Epithelial cell of proximal tubule (primary cell): ENCODE data around the gene TNIP3. TPM values are rescaled to one million over a fixed set of nuclear protein-coding genes. Genes with fewer than 3 reads are reported as not detected.

Source experiments
- DNase-seq: peaks from one replicate; pipeline ENCODE4 v3.0.0-alpha.2; 2011; ENCODE audit warnings: low read depth
- H3K4me3 ChIP-seq: 2 replicates; pipeline ENCODE4 v1.5.1; 2011; ENCODE audit warnings: low read depth, mild to moderate bottlenecking, low read length
- total RNA-seq: library from RNA; depleted of rRNA; stranded (reverse); fragments of >200 nt; gene quantifications from 2 replicates; pipeline ENCODE4 v1.2.3, GENCODE V29; 2015
- TF ChIP-seq, protein P1 (sequence below): conservative IDR thresholded peaks from 2 replicates; pipeline ENCODE4 v1.5.1; 2012; ENCODE audit warnings: low read depth, mild to moderate bottlenecking, low read length

TNIP3 gene
- total RNA-seq, 1 donor from 2014 or later = 0.46 TPM

DNA sequence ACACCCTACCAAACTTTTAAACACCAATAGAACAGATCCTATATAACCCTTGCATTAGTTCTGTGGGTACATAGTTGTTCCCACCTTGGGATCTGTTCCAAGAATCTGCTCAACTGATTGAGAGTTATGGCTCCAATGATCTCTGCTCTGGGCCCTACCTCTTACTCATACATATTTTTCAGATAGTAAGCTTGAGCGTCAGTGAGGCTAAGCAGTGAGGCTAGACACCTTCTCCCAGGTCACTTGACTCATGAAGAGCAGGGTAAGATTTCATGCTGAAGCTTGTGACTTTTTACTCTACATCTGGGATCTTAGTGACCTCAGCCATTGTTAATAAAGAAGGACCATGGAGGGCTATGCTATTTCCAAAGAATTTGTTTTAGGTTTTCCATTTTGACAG lies 23.1 kb upstream of the TNIP3 start:
- DNase-seq = no peak

DNA sequence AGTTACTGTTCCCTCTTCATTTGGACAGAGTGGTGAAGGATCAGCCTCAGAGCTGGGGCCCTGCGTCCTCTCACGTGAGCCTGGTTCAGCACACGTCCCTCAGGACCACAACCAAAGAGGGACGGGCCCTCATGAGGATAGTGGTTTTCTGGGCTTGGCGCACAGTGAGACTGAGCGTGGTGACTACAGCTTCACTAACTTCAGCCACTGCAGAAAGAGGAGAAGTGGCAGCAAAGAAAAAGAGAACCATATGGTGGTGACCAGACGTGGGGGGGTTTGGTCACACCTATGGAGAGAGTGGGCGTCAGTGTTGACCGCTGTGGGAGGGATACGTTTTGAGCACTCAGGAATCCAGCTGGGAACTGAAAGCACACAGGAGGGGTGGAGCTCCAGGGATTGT lies 21.8 kb upstream of the TNIP3 start:
- no peak overlapping the region for H3K4me3 ChIP-seq
- no peak for DNase-seq
- TF ChIP-seq, protein P1, sequence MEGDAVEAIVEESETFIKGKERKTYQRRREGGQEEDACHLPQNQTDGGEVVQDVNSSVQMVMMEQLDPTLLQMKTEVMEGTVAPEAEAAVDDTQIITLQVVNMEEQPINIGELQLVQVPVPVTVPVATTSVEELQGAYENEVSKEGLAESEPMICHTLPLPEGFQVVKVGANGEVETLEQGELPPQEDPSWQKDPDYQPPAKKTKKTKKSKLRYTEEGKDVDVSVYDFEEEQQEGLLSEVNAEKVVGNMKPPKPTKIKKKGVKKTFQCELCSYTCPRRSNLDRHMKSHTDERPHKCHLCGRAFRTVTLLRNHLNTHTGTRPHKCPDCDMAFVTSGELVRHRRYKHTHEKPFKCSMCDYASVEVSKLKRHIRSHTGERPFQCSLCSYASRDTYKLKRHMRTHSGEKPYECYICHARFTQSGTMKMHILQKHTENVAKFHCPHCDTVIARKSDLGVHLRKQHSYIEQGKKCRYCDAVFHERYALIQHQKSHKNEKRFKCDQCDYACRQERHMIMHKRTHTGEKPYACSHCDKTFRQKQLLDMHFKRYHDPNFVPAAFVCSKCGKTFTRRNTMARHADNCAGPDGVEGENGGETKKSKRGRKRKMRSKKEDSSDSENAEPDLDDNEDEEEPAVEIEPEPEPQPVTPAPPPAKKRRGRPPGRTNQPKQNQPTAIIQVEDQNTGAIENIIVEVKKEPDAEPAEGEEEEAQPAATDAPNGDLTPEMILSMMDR = no peak

More for the DNA sequence above, 23.1 kb upstream of the TNIP3 start:
- TF ChIP-seq, protein P1 = no peak
- H3K4me3 ChIP-seq = no peak overlapping the region

DNA sequence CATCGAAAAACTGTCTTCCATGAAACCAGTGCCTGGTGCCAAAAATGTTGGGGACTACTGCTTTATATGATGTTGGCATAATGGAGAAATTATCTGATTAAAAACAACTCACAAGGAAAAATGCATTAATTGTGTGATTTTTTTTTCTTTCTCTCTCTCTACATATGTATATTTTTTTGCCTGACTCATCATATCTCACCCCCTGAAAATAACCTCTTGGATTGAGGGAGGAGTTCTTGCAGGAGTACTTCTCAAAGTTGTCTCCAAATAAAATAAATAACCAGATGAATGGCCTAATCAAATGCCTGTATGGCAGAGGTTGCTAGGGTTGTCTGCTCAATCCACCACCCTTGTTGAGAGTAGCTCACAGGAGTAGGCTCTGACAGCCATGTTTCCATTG lies 19.9 kb upstream of the TNIP3 start:
- DNase-seq = no peak
- TF ChIP-seq, protein P1 = no peak

DNA sequence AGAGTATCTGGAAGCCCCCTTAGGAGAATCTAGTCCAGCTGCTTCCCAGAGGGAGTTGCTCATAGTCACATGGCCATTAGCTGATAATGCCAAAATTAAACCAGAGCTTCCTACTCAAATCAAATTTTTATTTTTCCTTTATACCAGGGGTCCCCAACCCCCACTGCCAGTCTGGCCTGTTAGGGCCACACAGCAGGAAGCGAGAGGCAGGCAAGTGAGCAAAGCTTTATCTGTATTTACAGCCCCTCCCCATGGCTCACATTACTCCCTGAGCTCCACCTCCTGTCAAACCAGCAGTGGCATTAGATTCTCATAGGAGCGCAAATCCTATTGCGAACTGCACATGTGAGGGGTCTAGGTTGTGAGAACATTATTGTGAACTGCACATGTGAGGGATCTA lies 19.2 kb upstream of the TNIP3 start:
- H3K4me3 ChIP-seq = no peak overlapping the region
- TF ChIP-seq, protein P1 = no peak
- DNase-seq = no peak

More for the DNA sequence above, 19.9 kb upstream of the TNIP3 start:
- H3K4me3 ChIP-seq = no peak overlapping the region

DNA sequence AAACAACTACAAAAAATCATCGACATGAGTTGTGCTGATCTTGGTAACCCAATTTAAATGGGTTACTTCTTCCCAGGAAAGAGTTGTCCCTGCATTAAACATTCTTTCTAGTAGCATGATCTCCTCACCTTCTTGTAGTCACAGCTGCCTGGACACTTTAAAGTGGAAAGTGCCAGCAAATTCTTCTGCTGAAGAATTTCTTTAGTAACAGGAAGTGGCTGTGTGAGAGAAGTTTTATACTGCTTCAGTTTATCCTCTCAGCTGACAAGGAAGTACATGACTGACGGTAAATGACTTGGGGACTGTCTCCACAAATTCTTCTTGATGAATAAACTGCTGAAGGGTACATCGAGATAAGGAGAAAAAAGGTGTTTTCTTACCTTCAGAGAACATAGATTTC lies 18.2 kb upstream of the TNIP3 start:
- no peak overlapping the region for H3K4me3 ChIP-seq
- no peak for DNase-seq

DNA sequence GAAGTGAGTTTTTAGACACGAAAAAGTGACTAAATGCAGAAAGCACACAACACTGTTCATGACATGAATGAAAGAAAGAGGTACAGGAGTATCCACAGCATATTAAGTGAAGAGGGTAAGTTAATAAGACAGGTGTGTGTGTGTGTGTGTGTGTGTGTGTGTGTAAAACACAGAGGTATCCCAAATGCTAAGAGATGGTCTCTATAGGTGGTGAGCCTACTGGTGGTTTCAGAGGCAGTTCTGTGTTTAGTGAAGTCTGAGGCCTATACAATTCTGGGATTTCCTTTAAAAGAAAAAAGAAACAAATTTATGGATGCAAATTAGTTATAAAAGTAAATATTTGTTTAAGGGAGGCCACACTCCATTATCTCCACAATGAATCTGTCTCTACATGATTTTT lies 17.4 kb upstream of the TNIP3 start:
- TF ChIP-seq, protein P1 = no peak
- DNase-seq = no peak
- no peak overlapping the region for H3K4me3 ChIP-seq

More for the DNA sequence above, 18.2 kb upstream of the TNIP3 start:
- TF ChIP-seq, protein P1 = no peak

DNA sequence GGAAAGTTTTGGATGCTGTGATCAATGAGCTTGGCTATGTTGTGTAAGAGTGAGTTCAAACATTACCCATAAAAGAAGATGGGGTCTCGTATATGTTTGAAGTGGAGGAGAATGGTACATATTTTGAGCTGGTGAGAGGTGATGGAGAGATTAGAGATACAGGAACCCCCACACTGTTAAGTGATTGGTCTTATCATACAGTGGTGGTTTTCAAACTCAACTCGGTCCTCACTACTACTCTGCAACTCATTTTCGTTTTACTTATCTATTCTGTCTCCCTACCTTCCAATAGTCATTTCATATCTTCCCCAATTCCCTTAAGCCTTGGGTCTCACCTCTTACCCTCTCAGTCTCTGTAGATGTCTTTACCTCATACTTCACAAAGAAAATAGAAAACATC lies 16.4 kb upstream of the TNIP3 start:
- TF ChIP-seq, protein P1 = no peak
- H3K4me3 ChIP-seq = no peak overlapping the region
- no peak for DNase-seq
